Mesothelial cell of epicardium (in vitro differentiated cells): ENCODE data around the gene LRRC42. TPM values are rescaled to one million over a fixed set of nuclear protein-coding genes. Genes with fewer than 3 reads are reported as not detected.

Experiments used
- DNase-seq, 2 experiments: peaks; one replicate each; pipeline ENCODE4 v3.0.0; 2021; ENCODE audit warnings: low spot score in 2 of 2; ENCODE audit not compliant: unreplicated experiment in 2 of 2
- H3K27ac Mint-ChIP-seq: 2 replicates; pipeline ENCODE4 v1.8.0; 2021; ENCODE audit warnings: mixed read lengths
- H3K27me3 Mint-ChIP-seq: 2 replicates; pipeline ENCODE4 v1.8.0; 2021; ENCODE audit warnings: low read depth, mixed read lengths
- H3K36me3 Mint-ChIP-seq: 2 replicates; pipeline ENCODE4 v1.8.0; 2021; ENCODE audit warnings: mixed read lengths
- H3K4me1 Mint-ChIP-seq: 2 replicates; pipeline ENCODE4 v1.8.0; 2021; ENCODE audit warnings: mixed read lengths
- H3K4me3 Mint-ChIP-seq: 2 replicates; pipeline ENCODE4 v1.8.0; 2021; ENCODE audit warnings: mild to moderate bottlenecking, moderate library complexity, mixed read lengths
- H3K9me3 Mint-ChIP-seq: 2 replicates; pipeline ENCODE4 v1.8.0; 2021; ENCODE audit warnings: mixed read lengths
- total RNA-seq: library from RNA; stranded (reverse); gene quantifications from 3 replicates; pipeline ENCODE4 v1.2.1, GENCODE V29; 2021
- TF ChIP-seq, protein P1 (sequence below): fragments of 200-600 bp; sonication (generic); IDR thresholded peaks from one replicate; pipeline ENCODE4 v1.5.0; 2021; ENCODE audit warnings: antibody characterized with exemption; ENCODE audit not compliant: unreplicated experiment

LRRC42 gene, protein sequence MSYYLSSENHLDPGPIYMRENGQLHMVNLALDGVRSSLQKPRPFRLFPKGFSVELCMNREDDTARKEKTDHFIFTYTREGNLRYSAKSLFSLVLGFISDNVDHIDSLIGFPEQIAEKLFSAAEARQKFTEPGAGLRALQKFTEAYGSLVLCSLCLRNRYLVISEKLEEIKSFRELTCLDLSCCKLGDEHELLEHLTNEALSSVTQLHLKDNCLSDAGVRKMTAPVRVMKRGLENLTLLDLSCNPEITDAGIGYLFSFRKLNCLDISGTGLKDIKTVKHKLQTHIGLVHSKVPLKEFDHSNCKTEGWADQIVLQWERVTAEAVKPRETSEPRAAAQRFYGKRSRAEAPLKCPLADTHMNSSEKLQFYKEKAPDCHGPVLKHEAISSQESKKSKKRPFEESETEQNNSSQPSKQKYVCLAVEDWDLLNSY
- 42.1 to 43.4 TPM (median 43.2 TPM) in 3 replicates for total RNA-seq

DNA sequence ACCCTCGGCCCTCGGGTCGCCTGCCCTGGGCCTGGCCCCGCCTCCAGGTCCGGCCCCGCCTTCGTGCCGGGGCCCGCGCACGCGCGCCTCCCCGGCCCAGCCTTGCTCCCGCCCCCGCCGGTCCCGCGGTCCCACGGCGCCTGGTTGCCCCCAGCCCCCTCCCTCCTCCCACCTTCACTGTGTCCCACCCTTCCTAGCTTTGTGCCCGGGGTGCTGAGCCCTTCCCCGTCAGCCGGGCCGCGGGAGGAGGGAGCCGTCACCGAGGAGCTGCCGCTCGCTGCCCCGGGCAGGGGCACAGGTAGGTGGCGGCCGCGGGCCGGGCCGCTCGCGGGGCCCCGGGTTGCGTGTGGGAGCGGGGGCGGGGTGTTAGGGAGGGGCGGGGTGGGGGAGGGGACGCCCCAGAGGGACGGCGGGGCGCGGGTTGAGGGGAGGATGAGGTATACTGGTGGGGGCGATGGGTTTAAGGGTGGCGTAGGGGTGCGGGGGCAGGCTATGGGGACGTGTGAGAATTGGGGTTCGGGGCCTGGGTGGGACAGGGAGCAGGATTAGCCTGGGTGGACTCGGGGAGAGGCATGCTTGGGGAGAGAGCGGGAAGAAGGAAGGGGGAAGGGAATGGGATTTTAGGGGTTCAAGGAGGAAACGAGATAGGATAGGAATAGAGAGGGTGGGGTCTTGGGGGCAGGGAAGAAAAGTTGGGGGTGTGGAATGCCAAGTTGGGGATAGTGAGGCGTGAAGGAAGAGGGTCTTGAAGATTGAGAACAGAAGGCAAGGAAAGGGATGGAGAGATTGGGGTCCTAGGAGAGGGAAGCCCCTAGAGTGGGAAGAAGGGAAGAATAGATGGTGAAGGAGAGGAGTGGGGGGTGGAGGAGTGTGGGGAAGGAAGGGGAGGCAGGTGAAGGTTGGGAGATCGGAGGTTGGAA lies at the start of gene LRRC42:
Gene LRRC42, plus strand, starts transcription at position 99 of the 920 bp plus-strand sequence. CDS start 5,650 bp downstream, outside the sequence.
- Mint-ChIP-seq H3K27ac (peak within 1 kb of the TSS; percentile 96), H3K4me3 (peak within 1 kb of the TSS; percentile 93), H3K36me3 (peaks cover 2% of the 10 kb centered on the region), H3K4me1 (peaks cover 54% of the 10 kb centered on the region), H3K9me3 (no peaks in the 10 kb centered on the region), H3K27me3 (no peaks in the 10 kb centered on the region)
- DNase-seq, result no peak
- TF ChIP-seq, protein P1, sequence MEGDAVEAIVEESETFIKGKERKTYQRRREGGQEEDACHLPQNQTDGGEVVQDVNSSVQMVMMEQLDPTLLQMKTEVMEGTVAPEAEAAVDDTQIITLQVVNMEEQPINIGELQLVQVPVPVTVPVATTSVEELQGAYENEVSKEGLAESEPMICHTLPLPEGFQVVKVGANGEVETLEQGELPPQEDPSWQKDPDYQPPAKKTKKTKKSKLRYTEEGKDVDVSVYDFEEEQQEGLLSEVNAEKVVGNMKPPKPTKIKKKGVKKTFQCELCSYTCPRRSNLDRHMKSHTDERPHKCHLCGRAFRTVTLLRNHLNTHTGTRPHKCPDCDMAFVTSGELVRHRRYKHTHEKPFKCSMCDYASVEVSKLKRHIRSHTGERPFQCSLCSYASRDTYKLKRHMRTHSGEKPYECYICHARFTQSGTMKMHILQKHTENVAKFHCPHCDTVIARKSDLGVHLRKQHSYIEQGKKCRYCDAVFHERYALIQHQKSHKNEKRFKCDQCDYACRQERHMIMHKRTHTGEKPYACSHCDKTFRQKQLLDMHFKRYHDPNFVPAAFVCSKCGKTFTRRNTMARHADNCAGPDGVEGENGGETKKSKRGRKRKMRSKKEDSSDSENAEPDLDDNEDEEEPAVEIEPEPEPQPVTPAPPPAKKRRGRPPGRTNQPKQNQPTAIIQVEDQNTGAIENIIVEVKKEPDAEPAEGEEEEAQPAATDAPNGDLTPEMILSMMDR, result no peak

DNA sequence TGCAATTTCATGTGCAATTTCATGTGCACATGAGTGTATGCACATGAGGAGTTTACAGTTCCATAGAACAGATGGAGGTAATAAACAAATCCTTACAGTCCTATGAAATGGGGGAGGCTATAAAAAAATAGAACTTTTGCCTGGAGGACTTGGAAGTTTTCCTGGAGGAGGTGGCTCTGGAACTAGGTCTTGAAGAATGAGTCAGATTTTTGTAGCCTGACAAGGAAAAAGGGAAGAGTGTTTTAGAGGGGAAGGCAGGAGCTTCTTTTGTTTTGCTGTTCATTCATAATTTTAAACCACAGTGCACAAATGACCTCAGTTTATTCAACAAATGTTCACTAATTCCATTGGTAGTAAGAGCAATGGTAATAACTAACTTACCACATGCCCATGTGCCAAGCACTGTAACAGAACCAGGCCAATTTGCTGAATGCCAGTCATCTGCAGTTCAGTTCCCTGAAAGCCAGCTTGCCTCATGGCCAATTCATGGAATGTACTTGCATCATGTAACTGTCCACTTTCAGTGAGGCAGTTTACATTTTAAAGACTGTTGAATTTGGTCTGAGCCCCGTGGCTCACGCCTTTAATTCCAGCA lies 49.4 kb upstream of the LRRC42 start:
- TF ChIP-seq, protein P1, result no peak
- H3K27ac Mint-ChIP-seq, result no peak overlapping the region
- H3K4me1 Mint-ChIP-seq, result peaks cover 18% of the 10 kb centered on the region
- DNase-seq, result no peak
- no peaks in the 10 kb centered on the region for H3K36me3 Mint-ChIP-seq
- no peaks in the 10 kb centered on the region for H3K27me3 Mint-ChIP-seq
- H3K9me3 Mint-ChIP-seq, result no peaks in the 10 kb centered on the region
- no peak overlapping the region for H3K4me3 Mint-ChIP-seq

DNA sequence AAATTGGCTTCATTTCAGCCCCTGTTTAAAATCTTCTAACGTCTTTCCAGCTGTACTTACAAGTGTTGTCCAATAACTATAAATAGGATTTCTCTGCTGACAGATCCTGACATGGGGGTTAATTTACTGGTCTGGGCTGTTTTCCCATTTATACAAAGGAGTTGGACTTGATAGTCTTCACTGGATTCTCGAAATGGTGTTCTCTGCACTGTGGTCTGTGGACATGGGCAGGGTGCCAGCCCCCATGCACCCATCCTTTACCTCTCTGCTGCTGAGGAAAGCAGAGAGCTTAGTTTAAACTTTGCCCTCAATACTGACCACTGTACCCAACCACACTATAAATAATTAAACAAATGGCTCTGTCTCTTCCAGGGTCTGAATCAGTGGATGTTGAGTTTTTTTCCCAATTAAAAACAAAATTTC lies 46.9 kb upstream of the LRRC42 start:
- DNase-seq, result no peak
- no peak overlapping the region for H3K4me3 Mint-ChIP-seq
- no peaks in the 10 kb centered on the region for H3K9me3 Mint-ChIP-seq
- no peak overlapping the region for H3K27ac Mint-ChIP-seq
- no peaks in the 10 kb centered on the region for H3K27me3 Mint-ChIP-seq
- H3K36me3 Mint-ChIP-seq, result no peaks in the 10 kb centered on the region
- TF ChIP-seq, protein P1, result no peak
- peaks cover 19% of the 10 kb centered on the region for H3K4me1 Mint-ChIP-seq

DNA sequence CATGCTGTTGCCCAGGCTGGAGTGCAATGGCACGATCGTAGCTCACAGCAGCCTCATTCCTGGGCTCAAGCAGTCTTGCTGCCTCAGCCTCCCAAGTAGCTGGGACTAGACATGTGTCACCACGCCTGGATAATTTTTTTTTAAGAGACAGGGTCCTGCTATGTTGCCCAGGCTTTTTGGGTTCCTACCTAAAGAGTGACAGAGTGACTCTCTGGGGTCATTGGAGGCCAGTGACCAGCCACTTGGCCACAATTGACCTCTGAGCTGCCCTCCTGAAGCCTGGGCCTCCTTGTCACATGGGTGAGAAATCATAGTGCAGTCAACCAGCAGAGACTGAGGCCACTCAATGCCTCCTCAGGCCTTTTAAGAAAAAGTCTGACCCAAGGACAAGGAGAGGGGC lies 46.4 kb upstream of the LRRC42 start:
- no peak overlapping the region for H3K4me3 Mint-ChIP-seq
- no peaks in the 10 kb centered on the region for H3K9me3 Mint-ChIP-seq
- TF ChIP-seq, protein P1, result no peak
- no peak overlapping the region for H3K27ac Mint-ChIP-seq
- H3K36me3 Mint-ChIP-seq, result no peaks in the 10 kb centered on the region
- H3K27me3 Mint-ChIP-seq, result no peaks in the 10 kb centered on the region
- no peak for DNase-seq
- H3K4me1 Mint-ChIP-seq, result peaks cover 19% of the 10 kb centered on the region
